Endothelial cell of umbilical vein (primary cell): ENCODE results near the gene CCDC15. TPM values are rescaled to one million over a fixed set of nuclear protein-coding genes. Genes with fewer than 3 reads are reported as not detected.

Experiments used
- BruUV-seq: library from RNA; stranded (reverse); fragments of 400-500 nt; replicated peaks from 2 replicates; lab custom pipeline; 2021; lab: Mats Ljungman, UMichigan
- CTCF ChIA-PET: fragments of 300-600, 350-600 bp; sonication (Branson Sonifier 250); formaldehyde crosslinking; loops from one replicate; lab custom pipeline; 2021; ENCODE audit warnings: antibody characterized with exemption, inconsistent platforms; lab: Charles Lee
- POLR2A ChIA-PET: fragments of 300-600, 350-600 bp; sonication (Branson Sonifier 250); formaldehyde crosslinking; loops from one replicate; lab custom pipeline; 2021; ENCODE audit warnings: antibody characterized with exemption, inconsistent platforms; lab: Charles Lee
- DNase-seq: peaks from one replicate; pipeline ENCODE4 v3.0.0-alpha.2; 2011; ENCODE audit warnings: low read depth, low spot score
- FAIRE-seq: peaks from 2 replicates; lab custom pipeline; 2011; peaks lifted over from hg19 to GRCh38; lab: Jason Lieb, UNC
- H2AFZ ChIP-seq: 2 replicates; pipeline ENCODE4 v1.6.0; 2012; ENCODE audit warnings: low read depth, low read length, control low read depth, inconsistent platforms
- H3K27ac ChIP-seq: 2 replicates; pipeline ENCODE4 v1.5.1; 2011; ENCODE audit warnings: low read depth, mild to moderate bottlenecking, control low read depth, low read length, moderate library complexity; ENCODE audit not compliant: insufficient read depth
- H3K27me3 ChIP-seq, 2 experiments: 2 replicates each; pipeline versions ENCODE4 v1.6.0 to v1.6.1; 2011; ENCODE audit warnings: low read length in 2 of 2, mixed read lengths in 1 of 2; ENCODE audit not compliant: control insufficient read depth in 2 of 2, insufficient read depth in 2 of 2
- H3K36me3 ChIP-seq, 2 experiments: 2 replicates in 1 of 2; 3 replicates in 1 of 2; pipeline ENCODE4 v1.5.1; 2011; ENCODE audit warnings: low read length in 2 of 2, mild to moderate bottlenecking in 1 of 2, moderate library complexity in 1 of 2; ENCODE audit not compliant: control insufficient read depth in 2 of 2, insufficient read depth in 2 of 2; ENCODE audit errors: extremely low read depth in 1 of 2
- H3K4me1 ChIP-seq: 3 replicates; pipeline ENCODE4 v1.5.1; 2011; ENCODE audit warnings: mild to moderate bottlenecking, low read length; ENCODE audit not compliant: control insufficient read depth, insufficient read depth; ENCODE audit errors: extremely low read depth
- H3K4me2 ChIP-seq: 2 replicates; pipeline ENCODE4 v1.6.1; 2011; ENCODE audit warnings: low read length, control low read depth, mixed read lengths; ENCODE audit not compliant: insufficient read depth
- H3K4me3 ChIP-seq, 3 experiments: fragments of 200-600 bp in 1 of 3; sonication (generic), shearing (Covaris generic) in 1 of 3; replicated peaks in 1 of 3; 2 replicates each; pipeline ENCODE4 v1.5.1; 2011 to 2016; ENCODE audit warnings: control low read depth in 3 of 3, low read length in 3 of 3, mild to moderate bottlenecking in 2 of 3, inconsistent platforms in 1 of 3, low read depth in 1 of 3, moderate library complexity in 1 of 3; ENCODE audit not compliant: insufficient read depth in 1 of 3
- H3K79me2 ChIP-seq: 2 replicates; pipeline ENCODE4 v1.6.0; 2012; ENCODE audit warnings: low read length, inconsistent platforms; ENCODE audit not compliant: control insufficient read depth, insufficient read depth
- H3K9ac ChIP-seq: replicated peaks from 2 replicates; pipeline ENCODE3; 2011; ENCODE audit warnings: low read length, control low read depth; ENCODE audit not compliant: insufficient read depth; ENCODE audit errors: extremely low read depth
- H3K9me1 ChIP-seq: replicated peaks from 3 replicates; pipeline ENCODE4 v1.6.0; 2011; ENCODE audit warnings: mild to moderate bottlenecking, low read length; ENCODE audit not compliant: control insufficient read depth, insufficient read depth; ENCODE audit errors: extremely low read depth
- H3K9me3 ChIP-seq: replicated peaks from 2 replicates; pipeline ENCODE4 v1.5.1; 2012; ENCODE audit warnings: low read length, inconsistent platforms; ENCODE audit not compliant: control insufficient read depth, insufficient read depth
- H4K20me1 ChIP-seq: replicated peaks from 2 replicates; pipeline ENCODE3; 2011; ENCODE audit warnings: mild to moderate bottlenecking, low read length; ENCODE audit not compliant: control insufficient read depth, insufficient read depth; ENCODE audit errors: extremely low read depth
- CTCF ChIP-seq, 2 donors: IDR thresholded peaks; 1 replicate in 1 of 2; 2 replicates in 1 of 2; pipeline ENCODE4 v1.5.1; 2011; ENCODE audit warnings: low read length in 2 of 2, mild to moderate bottlenecking in 2 of 2, moderate library complexity in 2 of 2, control low read depth in 1 of 2, inconsistent platforms in 1 of 2, low read depth in 1 of 2; ENCODE audit not compliant: insufficient read depth in 1 of 2; ENCODE audit errors: extremely low read depth in 1 of 2
- EZH2 ChIP-seq: IDR thresholded peaks from 2 replicates; pipeline ENCODE4 v1.6.1; 2012; ENCODE audit warnings: borderline replicate concordance, low read depth, mild to moderate bottlenecking, moderate library complexity, low read length, inconsistent platforms; ENCODE audit not compliant: severe bottlenecking
- FOS ChIP-seq: IDR thresholded peaks from 2 replicates; pipeline ENCODE4 v1.6.1; 2011; ENCODE audit warnings: mild to moderate bottlenecking, low read length, moderate library complexity, borderline replicate concordance; ENCODE audit not compliant: insufficient read depth
- GATA2 ChIP-seq: IDR thresholded peaks from 2 replicates; pipeline ENCODE4 v1.7.0; 2011; ENCODE audit warnings: low read depth, mild to moderate bottlenecking, moderate library complexity, mixed read lengths, low read length; ENCODE audit not compliant: insufficient read length, insufficient read depth
- JUN ChIP-seq: IDR thresholded peaks from 2 replicates; pipeline ENCODE4 v1.6.1; 2011; ENCODE audit warnings: borderline replicate concordance, low read depth; ENCODE audit not compliant: insufficient read length, insufficient read depth
- MAX ChIP-seq: IDR thresholded peaks from 2 replicates; pipeline ENCODE4 v1.6.1; 2011; ENCODE audit not compliant: insufficient read depth, insufficient read length
- MYC ChIP-seq: IDR thresholded peaks from one replicate; pipeline ENCODE4 v1.6.1; 2011; ENCODE audit warnings: mild to moderate bottlenecking, low read depth, low read length
- POLR2A ChIP-seq: IDR thresholded peaks from 2 replicates; pipeline ENCODE4 v1.6.1; 2012; ENCODE audit warnings: low read depth, mild to moderate bottlenecking, control low read depth, low read length
- POLR2AphosphoS5 ChIP-seq: IDR thresholded peaks from 2 replicates; pipeline ENCODE4 v1.6.1; 2012; ENCODE audit warnings: low read depth, mild to moderate bottlenecking, control low read depth, low read length, moderate library complexity; ENCODE audit not compliant: insufficient read depth
- dilution Hi-C: fragments of 300-500 bp; cut with MboI; formaldehyde crosslinking; loops from one replicate; pipeline ENCODE4 v1.15.0; 2019; ENCODE audit warnings: low sequenced_read_pairs; ENCODE audit not compliant: extremely low pct_ligation_motif_present
- intact Hi-C: fragments of 100-400 bp; cut with micrococcal nuclease; formaldehyde crosslinking; loops from one replicate; pipeline ENCODE4 v1.10.0; 2022
- polyA plus RNA-seq, 4 experiments: library from polyadenylated mRNA; depleted of rRNA in 3 of 4; stranded (reverse) in 3 of 4; unstranded in 1 of 4; fragments of >200 nt; gene quantifications; 2 replicates each; pipeline versions ENCODE4 v1.2.1 to v1.2.3, GENCODE V29; 2011 to 2012; ENCODE audit warnings: missing spikeins in 1 of 4
- total RNA-seq: library from RNA; stranded (reverse); gene quantifications from 2 replicates; pipeline ENCODE4 v1.2.3, GENCODE V29; 2021

The CCDC15 gene
- total and polyA plus RNA-seq, 2 donors (not counting 3 experiments of a cell fraction or from before 2014, with no cell fraction given) = 0.75 to 3.8 TPM

GRCh38 chr11:124983674-124984511 is 29.9 kb downstream of the CCDC15 start:
- dilution Hi-C loops (no loop called here), intact Hi-C loops (no loop called here)
- no peaks in the 10 kb centered on the region for H3K9me1 ChIP-seq
- TF ChIP-seq JUN (no peak), FOS (no peak), EZH2 (no peak), MAX (no peak), MYC (no peak), POLR2AphosphoS5 (no peak), CTCF (IDR thresholded peaks at IDR 0.05; ENCODE audit: extremely low read depth in 1 of 2, insufficient read depth in 1 of 2, low read depth in 1 of 2, low read length in 2 of 2) (no peak), POLR2A (no peak), GATA2 (no peak)
- H3K27me3 ChIP-seq = no peaks in the 10 kb centered on the region
- ChIA-PET CTCF (no interaction called here), POLR2A (no interaction called here)
- H3K79me2 ChIP-seq = no peaks in the 10 kb centered on the region
- DNase-seq (no peak), FAIRE-seq (no peak)
- no peaks in the 10 kb centered on the region for H3K36me3 ChIP-seq
- no peak overlapping the region for H3K9ac ChIP-seq
- H3K9me3 ChIP-seq = no peaks in the 10 kb centered on the region
- H3K27ac ChIP-seq = no peak overlapping the region
- H3K4me1 ChIP-seq = no peaks in the 10 kb centered on the region
- H3K4me3 ChIP-seq = no peak overlapping the region
- no peak overlapping the region for H3K4me2 ChIP-seq
- no TSS peak for BruUV-seq
- H4K20me1 ChIP-seq = no peaks in the 10 kb centered on the region
- H2AFZ ChIP-seq = no peak overlapping the region
